CD4-positive, alpha-beta T cell treated with Interleukin-15 for 4 hours (primary cell): ENCODE measurements around the gene KLF6.
A peak's percentile ranks its signal among the peaks of the same experiment; 100 is the strongest.

ENCODE experiments used
- DNase-seq: peaks from one replicate; pipeline ENCODE4 v3.0.0-alpha.2; 2020; ENCODE audit warnings: low spot score

Gene KLF6

DNA sequence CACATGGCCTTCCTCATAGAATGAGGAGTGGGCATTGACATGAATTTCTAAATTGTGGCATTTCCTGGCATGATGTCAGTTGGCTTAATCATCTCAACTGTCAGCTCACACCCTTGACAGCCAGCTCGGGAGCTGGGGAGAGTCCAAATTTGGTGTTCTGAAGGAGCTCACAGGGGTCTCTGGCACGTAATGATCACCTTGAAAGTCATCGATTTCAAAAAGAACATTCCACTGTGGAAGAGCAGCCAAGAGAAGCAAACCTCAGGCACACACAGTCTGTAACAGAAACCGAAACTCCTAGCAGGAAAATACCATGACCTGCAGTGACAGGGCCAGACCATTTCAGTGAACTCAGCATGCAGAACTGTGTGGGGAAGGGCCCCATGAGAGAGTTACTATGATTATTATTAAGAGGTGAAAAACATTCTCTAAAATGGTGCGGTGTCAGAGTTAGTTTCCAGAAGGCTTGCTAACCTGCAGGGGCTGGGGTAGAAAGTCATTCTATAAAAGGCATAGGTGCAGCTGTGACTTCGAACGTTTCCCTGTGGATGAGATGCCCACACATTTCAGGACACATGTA, 26.4 kb upstream of the KLF6 start:
- DNase-seq = peak; percentile 76

DNA sequence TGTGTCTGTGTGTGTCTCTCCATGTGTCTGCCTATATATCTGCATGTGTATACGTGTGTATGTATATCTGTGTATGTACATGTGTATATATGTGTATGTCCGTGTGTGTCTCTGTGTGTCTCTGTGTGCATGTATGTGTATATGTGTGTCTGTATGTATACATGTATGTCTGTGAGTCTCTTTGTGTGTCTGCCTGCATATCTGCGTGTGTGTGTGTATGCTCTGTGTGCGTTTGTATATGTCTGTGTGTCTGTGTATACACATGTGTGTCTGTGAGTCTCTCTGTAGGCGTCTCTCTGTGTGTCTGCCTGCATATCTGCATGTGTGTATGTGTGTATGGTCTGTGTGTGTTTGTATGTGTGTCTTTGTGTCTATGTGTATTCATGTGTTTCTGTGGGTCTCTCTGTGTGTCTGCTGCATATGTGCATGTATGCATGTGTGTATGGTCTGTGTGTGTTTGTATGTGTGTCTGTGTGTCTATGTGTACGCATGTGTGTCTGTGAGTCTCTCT, 23.7 kb upstream of the KLF6 start:
- DNase-seq = no peak

DNA sequence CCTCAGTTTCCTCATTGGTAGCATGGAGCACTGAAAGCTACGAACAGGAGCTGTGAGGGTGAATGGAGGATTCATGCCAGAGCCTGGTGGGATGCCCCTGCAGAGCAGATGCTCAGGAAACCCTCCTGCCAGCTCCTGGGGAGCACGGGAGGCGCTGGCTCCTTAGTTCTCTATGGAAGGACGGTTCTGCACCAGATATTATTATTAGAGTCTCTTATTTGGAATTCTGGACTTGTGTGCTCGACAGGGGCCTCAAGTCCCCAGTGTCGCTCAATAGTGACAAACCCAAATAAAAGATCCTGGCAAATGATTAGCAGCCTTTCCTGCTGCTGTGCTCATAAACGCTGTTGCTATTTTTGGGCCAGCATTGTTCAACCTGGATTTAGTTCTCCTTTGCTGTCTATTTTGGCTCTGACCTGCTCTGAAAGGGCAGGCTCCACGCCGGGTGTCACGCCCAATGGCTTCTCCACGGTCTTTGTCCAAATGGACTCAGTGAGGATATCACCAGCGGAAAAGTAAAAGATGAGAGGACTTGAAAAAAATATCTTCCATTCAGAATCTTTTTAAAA, 23.0 kb upstream of the KLF6 start:
- no peak for DNase-seq

GRCh38 chr10:3807211-3807927, 22.4 kb upstream of the KLF6 start:
- DNase-seq = no peak

DNA sequence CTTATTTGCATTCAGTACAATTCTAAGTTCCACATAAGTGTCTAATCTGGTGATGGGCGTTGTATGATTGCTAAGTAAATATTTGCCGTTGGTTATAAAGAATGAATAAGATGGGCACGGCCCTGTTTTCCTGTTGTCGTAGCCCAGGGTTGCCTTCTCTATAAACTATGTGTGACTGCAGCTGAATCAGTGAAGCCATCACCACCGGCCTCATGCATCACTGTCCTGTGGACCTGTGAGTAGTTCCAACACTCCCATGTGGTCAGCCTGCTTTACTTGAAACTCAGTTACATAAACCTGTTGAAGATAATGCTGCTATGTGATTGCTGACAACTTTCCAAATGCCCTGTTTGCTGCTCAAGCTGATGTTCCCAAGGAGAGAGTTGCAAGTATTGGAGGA, 21.6 kb upstream of the KLF6 start:
- peak; percentile 77 for DNase-seq

DNA sequence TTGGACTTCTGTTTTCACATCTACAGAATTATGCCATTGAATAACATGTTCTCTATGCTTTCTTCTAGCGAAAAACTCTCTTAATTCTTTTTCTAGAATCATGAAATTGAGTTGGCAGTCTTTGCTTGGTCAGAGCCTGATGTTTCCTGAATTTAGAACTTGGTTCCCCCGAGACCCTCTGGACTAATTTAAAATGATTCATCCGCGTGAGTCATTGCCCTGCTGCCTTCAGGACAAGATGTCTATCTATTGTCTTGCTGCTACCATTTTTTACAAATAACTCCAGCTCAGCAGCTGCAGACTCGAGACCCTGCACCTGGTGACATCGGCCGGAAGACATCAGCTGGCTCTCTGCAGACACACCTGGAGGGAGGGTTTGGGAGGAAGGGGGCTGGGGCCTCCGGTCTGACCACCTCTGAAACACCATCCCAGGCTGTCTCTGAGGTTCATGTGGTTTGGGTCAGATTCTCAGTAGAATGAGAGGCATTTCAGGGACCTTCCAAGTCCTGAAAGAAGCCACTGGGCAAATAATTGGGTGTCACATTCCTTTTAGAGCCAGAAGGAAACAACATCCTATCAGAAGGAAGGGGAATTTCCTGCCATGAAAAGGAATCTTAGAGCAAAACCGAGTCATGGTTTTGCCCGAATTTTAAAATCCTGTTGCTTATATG, 20.9 kb upstream of the KLF6 start:
- DNase-seq = peak; percentile 89

GRCh38 chr10:3805201-3805790, 20.3 kb upstream of the KLF6 start:
- DNase-seq = peak; percentile 94

DNA sequence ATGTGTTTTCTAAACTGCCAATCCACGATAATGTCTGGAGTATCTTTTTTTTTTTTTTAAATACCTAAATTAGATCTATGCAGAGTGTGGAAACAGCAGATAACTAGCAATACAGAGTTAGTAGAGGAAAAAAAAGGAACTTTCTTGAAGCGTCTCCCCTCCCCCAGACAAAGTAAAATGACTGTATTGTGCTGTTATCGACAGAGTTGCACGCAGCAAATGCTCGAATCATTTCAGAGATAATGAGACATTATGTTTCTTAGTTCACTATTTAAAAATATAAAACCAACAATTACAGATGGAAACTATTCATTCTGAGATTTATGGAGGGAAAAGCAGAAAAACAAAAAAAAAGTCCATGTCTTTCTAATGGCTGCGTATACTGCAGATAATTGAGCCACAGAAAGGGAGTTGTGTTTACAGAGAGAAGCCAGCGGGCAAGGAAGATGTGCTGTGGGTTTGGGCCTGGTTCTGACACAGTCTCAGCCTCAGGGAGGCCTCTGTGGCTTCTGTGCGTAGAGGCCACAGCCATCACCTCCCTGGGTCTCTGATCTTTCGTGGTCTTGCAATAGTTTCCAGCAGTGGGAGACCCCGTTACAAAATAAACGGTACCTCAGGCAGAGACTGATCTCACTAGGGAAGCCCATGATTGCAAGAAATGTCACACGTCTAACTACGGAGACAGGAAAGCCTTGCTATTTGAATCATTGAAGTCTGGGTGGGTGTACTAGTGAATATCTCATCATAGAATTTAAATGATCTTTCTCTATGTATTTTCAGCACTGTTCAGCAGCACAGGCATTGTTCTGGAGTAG, 19.1 kb upstream of the KLF6 start:
- DNase-seq = peak; percentile 82

DNA sequence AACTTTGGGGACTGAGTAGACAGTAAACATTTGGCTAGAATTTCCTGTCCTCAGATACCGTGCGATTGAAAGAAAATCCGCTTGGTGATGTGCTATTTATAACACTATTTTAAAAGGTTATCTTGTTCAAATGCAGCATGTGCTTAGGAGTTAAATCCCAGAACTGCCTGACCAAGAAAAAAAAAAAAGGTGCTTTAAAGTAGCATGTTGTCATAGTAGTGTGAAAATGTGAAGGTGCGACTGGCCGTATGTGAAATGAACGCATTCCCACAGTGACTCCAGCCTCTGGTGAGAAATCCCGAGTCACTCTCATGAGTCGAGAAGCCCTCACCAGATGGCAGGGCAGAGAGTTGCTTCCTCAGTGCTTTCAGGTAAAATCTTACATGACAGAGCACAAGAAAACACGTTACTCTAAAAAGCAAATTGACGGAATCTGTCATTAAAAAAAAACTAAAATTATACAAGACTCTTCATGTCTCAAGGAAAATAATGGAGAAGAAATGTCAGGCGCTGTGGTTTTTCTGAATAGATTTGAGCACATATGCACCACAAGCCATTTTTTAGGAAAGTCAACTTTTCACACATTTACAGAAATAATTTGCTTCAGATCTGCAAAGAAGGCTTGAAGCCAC, 18.4 kb upstream of the KLF6 start:
- no peak for DNase-seq

GRCh38 chr10:3802526-3803265, 17.7 kb upstream of the KLF6 start:
- no peak for DNase-seq

DNA sequence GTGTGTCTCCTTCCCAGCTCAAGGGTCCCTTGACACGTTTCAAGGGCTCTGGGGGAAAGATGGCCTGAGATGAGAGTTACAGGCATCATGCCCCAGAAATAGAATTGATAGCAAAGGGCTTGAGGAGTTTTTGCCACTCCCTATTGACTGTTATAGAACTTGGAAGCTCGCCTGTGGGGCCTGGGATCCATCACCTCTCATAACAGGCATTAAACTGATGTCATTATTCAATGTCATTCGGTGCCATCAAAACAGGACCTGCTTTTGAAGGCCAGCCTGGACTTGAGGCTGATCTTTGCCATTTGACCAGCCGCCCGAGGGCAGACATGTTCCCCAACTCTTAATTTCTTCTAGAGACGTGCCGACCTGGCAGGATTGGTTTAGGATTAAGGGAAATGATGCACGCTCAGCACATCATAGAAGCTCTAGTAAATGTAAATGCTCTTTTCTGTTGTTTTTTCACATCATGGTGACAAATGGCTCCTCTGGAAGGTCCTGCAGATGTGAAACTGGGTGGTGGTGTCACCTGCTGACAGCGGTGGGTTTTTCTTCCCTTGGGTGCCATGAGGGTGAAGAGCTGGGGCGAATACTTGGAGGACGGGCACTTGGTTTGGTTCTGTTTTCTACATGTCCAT, 16.7 kb upstream of the KLF6 start:
- DNase-seq = no peak

DNA sequence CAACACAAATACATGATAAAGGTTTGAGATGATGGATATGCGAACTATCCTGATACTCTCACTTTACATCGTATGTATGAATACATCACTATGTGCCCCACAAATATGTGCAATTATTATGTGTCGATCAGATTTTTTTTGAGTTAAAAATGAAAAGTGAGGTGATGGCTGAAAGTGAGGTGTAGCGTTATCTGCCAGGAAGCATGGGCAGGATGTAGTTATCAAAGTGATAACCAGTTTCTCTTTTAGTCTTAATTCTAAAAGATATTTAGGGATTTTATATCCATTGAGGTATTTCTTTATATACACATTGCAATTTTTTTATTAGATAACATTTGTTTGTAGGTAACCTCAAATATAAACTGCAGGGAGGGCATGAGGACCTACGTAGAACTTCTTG, 15.6 kb upstream of the KLF6 start:
- no peak for DNase-seq

DNA sequence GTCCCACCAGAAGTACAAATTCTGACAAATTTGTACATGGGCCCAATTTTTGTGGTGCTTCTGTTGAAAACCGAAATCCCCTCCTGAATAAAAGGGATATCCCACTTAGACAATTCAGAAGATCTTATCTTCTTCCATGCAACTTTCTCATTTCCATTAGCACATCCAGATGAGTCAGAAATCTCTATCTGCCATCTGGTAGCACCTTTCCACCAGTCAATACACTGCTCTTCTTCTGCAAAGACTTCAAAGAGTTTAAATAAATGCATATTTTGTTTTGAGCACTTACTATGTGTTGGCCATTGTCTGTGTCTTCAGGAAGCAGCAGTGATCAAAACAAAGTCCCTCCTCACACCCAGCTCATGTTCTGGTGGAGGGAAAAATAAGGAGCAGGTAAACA, 12.7 kb upstream of the KLF6 start:
- peak; percentile 19 for DNase-seq

- DNase-seq = no peak
These were observed 8.5 kb upstream of the KLF6 start for GRCh38 chr10:3793553-3793952.

DNA sequence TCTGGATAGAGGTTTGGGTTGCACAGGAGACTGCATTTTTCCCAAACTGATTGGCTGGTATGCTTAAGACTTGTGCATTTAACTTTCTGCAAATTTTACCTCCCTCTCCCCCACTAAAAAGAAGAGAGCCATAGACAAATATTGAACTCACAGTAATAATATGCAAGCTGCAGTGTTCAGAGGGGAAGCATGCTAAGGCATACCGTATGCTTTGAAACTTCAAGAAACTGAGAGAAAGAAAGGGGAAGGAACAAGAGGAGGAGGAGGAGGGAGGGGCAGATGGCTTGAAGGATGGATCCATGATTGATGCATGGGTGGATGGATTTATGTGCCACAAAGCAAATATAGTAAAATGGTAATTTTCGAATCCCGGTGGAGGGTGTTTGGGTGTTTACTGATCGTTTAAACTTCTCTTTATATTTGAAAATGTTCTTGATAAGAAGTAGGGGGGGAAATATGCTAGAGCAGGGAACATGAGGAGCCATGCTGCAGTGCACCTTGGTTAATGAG, 7.8 kb upstream of the KLF6 start:
- no peak for DNase-seq

DNA sequence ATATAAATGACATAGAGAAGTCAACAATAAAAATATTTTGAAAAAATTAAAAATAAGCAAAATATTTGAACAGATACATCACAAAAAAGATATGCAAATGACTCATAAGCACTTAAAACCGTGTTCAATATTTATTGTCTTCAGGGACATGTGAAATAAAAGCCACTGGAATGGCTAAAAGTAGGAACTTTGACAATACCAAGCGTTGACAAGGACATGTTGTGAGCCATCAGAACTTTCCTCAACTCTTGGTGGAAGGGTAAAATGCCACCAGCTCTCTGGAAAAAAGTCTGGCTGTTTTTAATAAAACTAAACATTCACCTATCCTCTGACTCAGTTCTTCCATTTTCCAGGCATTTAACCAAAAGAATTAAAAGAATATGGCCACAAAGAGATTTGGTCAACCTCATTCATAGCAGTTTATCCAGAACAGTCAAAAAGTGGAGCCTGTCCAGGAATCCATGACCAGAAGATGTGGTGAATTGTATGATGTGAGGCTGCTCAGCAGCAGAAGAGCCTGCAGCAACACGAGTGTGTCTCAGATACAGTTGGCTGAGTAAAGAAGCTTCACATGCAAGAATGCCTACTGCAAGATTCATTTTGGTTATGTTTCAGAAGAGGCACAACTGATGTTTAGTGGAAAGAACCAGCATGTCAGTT, 7.1 kb upstream of the KLF6 start:
- DNase-seq = no peak

GRCh38 chr10:3790858-3791257, 5.8 kb upstream of the KLF6 start:
- DNase-seq = no peak

- DNase-seq = no peak
These were observed 5.3 kb upstream of the KLF6 start for GRCh38 chr10:3790272-3790671.

- DNase-seq = no peak
These were observed 4.6 kb upstream of the KLF6 start for GRCh38 chr10:3789621-3790020.
